H1 (cell line): ENCODE measurements around the gene FRMD4B. TPM values are rescaled to one million over a fixed set of nuclear protein-coding genes. Genes with fewer than 3 reads are reported as not detected.

Source experiments
- EZH2 ChIP-seq: fragments of 200-600 bp; sonication (generic); IDR thresholded peaks from 2 replicates; pipeline ENCODE4 v1.7.1; 2012; ENCODE audit warnings: low read depth, mild to moderate bottlenecking, moderate library complexity, low read length, inconsistent platforms; ENCODE audit not compliant: severe bottlenecking
- MAFK ChIP-seq: IDR thresholded peaks from 2 replicates; pipeline ENCODE4 v1.6.1; 2012; ENCODE audit warnings: low read depth, mild to moderate bottlenecking, improper control_type of control experiment, low read length
- polyA plus RNA-seq, 7 experiments: library from polyadenylated mRNA; depleted of rRNA in 3 of 7; stranded (reverse) in 5 of 7; unstranded in 2 of 7; fragments of >200 nt in 5 of 7; fragments of 200-250 nt in 2 of 7; gene quantifications; 1 replicate in 5 of 7; 2 replicates in 1 of 7; 4 replicates in 1 of 7; pipeline versions ENCODE4 v1.2.1 to v1.2.3, GENCODE V29; 2011 to 2013; ENCODE audit warnings: missing spikeins in 2 of 7, mixed read lengths in 2 of 7
- total RNA-seq: library from RNA; stranded (reverse); fragmentation: NEBNext Ultra II Directional; extraction: Animal tissue kit (Norgen Biotek cat#: 25700); gene quantifications from 2 replicates; pipeline ENCODE4 v1.2.1, GENCODE V29; 2021
- TF ChIP-seq, protein P1 (sequence below): IDR thresholded peaks from 2 replicates; pipeline ENCODE4 v1.6.1; 2012; ENCODE audit warnings: inconsistent platforms

The FRMD4B gene
- total and polyA plus RNA-seq, 2 of the 8 experiments (the other 6 are each of a cell fraction or from before 2014, with no cell fraction given) = 2.7 to 7.2 TPM

DNA sequence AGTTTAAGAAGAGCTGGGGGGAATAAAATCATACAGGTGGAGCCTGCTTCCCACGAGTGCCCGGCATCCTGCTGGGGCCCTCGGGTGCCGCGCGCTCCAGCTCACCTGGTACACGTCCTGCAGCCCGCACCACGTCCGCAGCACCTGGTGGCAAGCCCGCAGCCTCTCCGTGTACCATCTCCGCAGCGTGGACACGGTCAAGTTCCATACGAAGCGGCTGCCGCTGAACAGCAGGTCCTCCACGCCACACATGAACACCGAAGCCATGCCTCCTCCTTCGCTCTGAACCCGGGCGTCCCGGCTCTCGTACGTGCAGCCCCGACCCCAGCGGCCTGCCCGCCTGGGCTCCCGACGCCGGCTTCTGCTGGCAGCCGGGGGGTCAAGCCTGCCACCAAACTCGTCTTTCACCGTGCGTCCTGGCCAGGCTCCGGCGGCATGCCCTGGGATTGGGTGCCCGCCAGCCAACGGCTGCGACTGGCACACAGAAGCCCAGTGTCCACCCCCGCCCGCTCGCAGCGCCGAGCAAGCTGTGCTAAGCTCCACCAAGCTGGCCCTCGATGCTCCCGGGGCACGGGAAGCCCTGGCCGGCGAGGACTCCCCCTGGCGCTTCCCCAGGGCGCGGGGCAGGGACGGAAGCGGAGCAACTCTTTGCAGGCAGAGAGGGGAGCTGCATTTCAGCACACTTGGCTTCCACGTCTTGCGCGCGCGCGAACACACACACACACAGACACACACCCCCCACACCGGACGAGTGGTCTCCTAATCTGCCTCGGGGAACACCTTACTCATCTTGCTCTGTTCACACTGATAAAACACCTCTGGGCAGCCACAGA, at the start of gene FRMD4B (continued):
- TF ChIP-seq, protein P1, sequence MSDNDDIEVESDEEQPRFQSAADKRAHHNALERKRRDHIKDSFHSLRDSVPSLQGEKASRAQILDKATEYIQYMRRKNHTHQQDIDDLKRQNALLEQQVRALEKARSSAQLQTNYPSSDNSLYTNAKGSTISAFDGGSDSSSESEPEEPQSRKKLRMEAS = no peak
- TF ChIP-seq EZH2 (peak; percentile 57), MAFK (no peak)
